ENCODE results near the gene HES5.

- TF ChIP-seq, protein P1, sequence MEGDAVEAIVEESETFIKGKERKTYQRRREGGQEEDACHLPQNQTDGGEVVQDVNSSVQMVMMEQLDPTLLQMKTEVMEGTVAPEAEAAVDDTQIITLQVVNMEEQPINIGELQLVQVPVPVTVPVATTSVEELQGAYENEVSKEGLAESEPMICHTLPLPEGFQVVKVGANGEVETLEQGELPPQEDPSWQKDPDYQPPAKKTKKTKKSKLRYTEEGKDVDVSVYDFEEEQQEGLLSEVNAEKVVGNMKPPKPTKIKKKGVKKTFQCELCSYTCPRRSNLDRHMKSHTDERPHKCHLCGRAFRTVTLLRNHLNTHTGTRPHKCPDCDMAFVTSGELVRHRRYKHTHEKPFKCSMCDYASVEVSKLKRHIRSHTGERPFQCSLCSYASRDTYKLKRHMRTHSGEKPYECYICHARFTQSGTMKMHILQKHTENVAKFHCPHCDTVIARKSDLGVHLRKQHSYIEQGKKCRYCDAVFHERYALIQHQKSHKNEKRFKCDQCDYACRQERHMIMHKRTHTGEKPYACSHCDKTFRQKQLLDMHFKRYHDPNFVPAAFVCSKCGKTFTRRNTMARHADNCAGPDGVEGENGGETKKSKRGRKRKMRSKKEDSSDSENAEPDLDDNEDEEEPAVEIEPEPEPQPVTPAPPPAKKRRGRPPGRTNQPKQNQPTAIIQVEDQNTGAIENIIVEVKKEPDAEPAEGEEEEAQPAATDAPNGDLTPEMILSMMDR (IDR thresholded peaks at IDR 0.05): no peak
- TF ChIP-seq POLR2A (IDR thresholded peaks at IDR 0.05) (no peak), POLR2AphosphoS5 (IDR thresholded peaks at IDR 0.05) (no peak), EP300 (IDR thresholded peaks at IDR 0.05) (no peak)
Measured at GRCh38 chr1:2509589-2509988, 20.5 kb downstream of the HES5 start.

Measured in upper lobe of left lung (tissue), 4 donors.